Stimulated activated CD4-positive, alpha-beta T cell treated with anti-CD3 and anti-CD28 coated beads, Interleukin-2, amount 100 ng/mL, for 48 hours (primary cell): ENCODE data around the gene GRB2.
"Not testable (repeated sequence)": the region's sequence is repeated elsewhere in the genome, so short reads cannot be mapped to it uniquely, and the experiment has no call there.

Experiments used
- DNase-seq, 2 donors: peaks; one replicate each; pipeline ENCODE4 v3.0.0-alpha.2; 2020

GRB2 gene

GRCh38 chr17:75405365-75406221 lies at the start of gene GRB2:
GRB2 (minus strand) TSS chr17:75405678; CDS start chr17:75393628, 12,050 bp downstream.
- DNase-seq = peak; percentile 99 to 100

- not testable (repeated sequence) for DNase-seq
Observed at GRCh38 chr17:75454672-75455071, 49.2 kb upstream of the GRB2 start.

GRCh38 chr17:75454193-75454592 lies 48.7 kb upstream of the GRB2 start:
- no peak for DNase-seq

GRCh38 chr17:75450270-75450669 lies 44.8 kb upstream of the GRB2 start:
- DNase-seq = no peak

GRCh38 chr17:75447951-75448856 lies 42.7 kb upstream of the GRB2 start:
- no peak for DNase-seq

GRCh38 chr17:75445896-75446295 lies 40.4 kb upstream of the GRB2 start:
- not testable (repeated sequence) for DNase-seq

- no peak for DNase-seq
Observed at GRCh38 chr17:75445296-75445695, 39.8 kb upstream of the GRB2 start.

- DNase-seq = no peak
Observed at GRCh38 chr17:75442168-75443103, 37.0 kb upstream of the GRB2 start.

- no peak for DNase-seq
Observed at GRCh38 chr17:75440738-75441448, 35.4 kb upstream of the GRB2 start.

- DNase-seq = no peak
Observed at GRCh38 chr17:75439287-75439686, 33.8 kb upstream of the GRB2 start.

- not testable (repeated sequence) for DNase-seq
Observed at GRCh38 chr17:75437404-75437803, 31.9 kb upstream of the GRB2 start.

GRCh38 chr17:75434433-75434832 lies 29.0 kb upstream of the GRB2 start:
- DNase-seq = not testable (repeated sequence)

- no peak for DNase-seq
Observed at GRCh38 chr17:75433218-75433783, 27.8 kb upstream of the GRB2 start.

GRCh38 chr17:75430159-75430974 lies 24.9 kb upstream of the GRB2 start:
- DNase-seq = no peak

GRCh38 chr17:75428543-75429469 lies 23.3 kb upstream of the GRB2 start:
- no peak for DNase-seq

GRCh38 chr17:75418531-75418930 lies 13.1 kb upstream of the GRB2 start:
- no peak for DNase-seq

- DNase-seq = no peak
Observed at GRCh38 chr17:75417054-75417580, 11.6 kb upstream of the GRB2 start.

- no peak for DNase-seq
Observed at GRCh38 chr17:75416006-75416405, 10.5 kb upstream of the GRB2 start.

- DNase-seq = no peak
Observed at GRCh38 chr17:75414488-75414887, 9.0 kb upstream of the GRB2 start.
